K562 (cell line): ENCODE data around the gene PITPNC1. TPM values are rescaled to one million over a fixed set of nuclear protein-coding genes. Genes with fewer than 3 reads are reported as not detected.
"Not testable (repeated sequence)": the region's sequence is repeated elsewhere in the genome, so short reads cannot be mapped to it uniquely, and the experiment has no call there.

Experiments
- ATAC-seq: fragments of 200-7000 bp; cut with Tn5 transposase; 3 replicates; pipeline ENCODE4 v1.9.1; 2020; ENCODE audit warnings: moderate library complexity
- BruUV-seq: library from RNA; stranded (reverse); fragments of 400-500 nt; replicated peaks from 2 replicates; lab custom pipeline; 2021; lab: Mats Ljungman, UMichigan
- CTCF ChIA-PET: fragments of 300-600 bp; formaldehyde crosslinking; extraction: SDS; loops from one replicate; lab custom pipeline; 2021; ENCODE audit warnings: low intra/inter-chr PET ratio; lab: Yijun Ruan, JAX
- POLR2A ChIA-PET: fragments of 300-600, 350-650 bp; sonication (Branson Sonifier 250); formaldehyde crosslinking; extraction: SDS; loops from one replicate; lab custom pipeline; 2021; ENCODE audit warnings: antibody characterized with exemption, inconsistent platforms; lab: Yijun Ruan, JAX
- DNase-seq, 4 experiments: peaks; one replicate each; pipeline versions ENCODE4 v3.0.0 to v3.0.0-alpha.2; 2011 to 2018; ENCODE audit warnings: low spot score in 3 of 4, mixed read lengths in 3 of 4; ENCODE audit errors: extremely low read depth in 1 of 4
- FAIRE-seq: peaks from 2 replicates; lab custom pipeline; 2011; peaks lifted over from hg19 to GRCh38; lab: Jason Lieb, UNC
- H2AFZ ChIP-seq: 2 replicates; pipeline ENCODE4 v1.6.0; 2011; ENCODE audit warnings: low read depth, low read length, control low read depth, inconsistent platforms
- H3K27ac ChIP-seq: fragments of 200-600 bp; 3 replicates; pipeline ENCODE4 v1.8.0; 2011; ENCODE audit warnings: low read depth, mild to moderate bottlenecking, control low read depth, inconsistent platforms, low read length, moderate library complexity, mixed read lengths; ENCODE audit errors: extremely low read depth
- H3K27me3 ChIP-seq, 2 experiments: fragments of 300-600 bp in 1 of 2; 2 replicates in 1 of 2; 3 replicates in 1 of 2; pipeline versions ENCODE4 v1.6.0 to v1.8.0; 2011; ENCODE audit warnings: inconsistent platforms in 2 of 2, low read length in 2 of 2, mild to moderate bottlenecking in 1 of 2, mixed read lengths in 1 of 2, moderate library complexity in 1 of 2; ENCODE audit not compliant: control insufficient read depth in 2 of 2, insufficient read depth in 2 of 2
- H3K36me3 ChIP-seq: fragments of 300-600 bp; 3 replicates; pipeline ENCODE4 v1.8.0; 2011; ENCODE audit warnings: mild to moderate bottlenecking, low read length, inconsistent platforms; ENCODE audit not compliant: control insufficient read depth, insufficient read depth
- H3K4me1 ChIP-seq, 2 experiments: fragments of 200-600 bp in 1 of 2; replicated peaks in 1 of 2; 2 replicates in 1 of 2; 3 replicates in 1 of 2; pipeline versions ENCODE4 v1.5.1 to v1.8.0; 2011; ENCODE audit warnings: inconsistent platforms in 2 of 2, low read length in 2 of 2, mild to moderate bottlenecking in 1 of 2, mixed read lengths in 1 of 2, moderate library complexity in 1 of 2; ENCODE audit not compliant: control insufficient read depth in 2 of 2, insufficient read depth in 2 of 2
- H3K4me2 ChIP-seq: 2 replicates; pipeline ENCODE4 v1.6.1; 2011; ENCODE audit warnings: low read length, control low read depth, inconsistent platforms, mixed read lengths; ENCODE audit not compliant: insufficient read depth
- H3K4me3 ChIP-seq: fragments of 200-600 bp; sonication (generic), shearing (Covaris generic); 2 replicates; pipeline ENCODE4 v1.5.1; 2016; ENCODE audit warnings: control low read depth, inconsistent platforms
- H3K79me2 ChIP-seq: fragments of 200-600 bp; 3 replicates; pipeline ENCODE4 v1.8.0; 2011; ENCODE audit warnings: low read length, inconsistent platforms; ENCODE audit not compliant: control insufficient read depth, insufficient read depth
- H3K9ac ChIP-seq, 2 experiments: 2 replicates each; pipeline versions ENCODE4 v1.6.0 to v1.6.1; 2011; ENCODE audit warnings: low read depth in 2 of 2, low read length in 2 of 2, control low read depth in 1 of 2, inconsistent platforms in 1 of 2, mild to moderate bottlenecking in 1 of 2, mixed read lengths in 1 of 2; ENCODE audit not compliant: insufficient read depth in 1 of 2
- H3K9me1 ChIP-seq: one replicate; pipeline ENCODE4 v1.6.0; 2011; ENCODE audit warnings: inconsistent platforms, mild to moderate bottlenecking, low read length, moderate library complexity; ENCODE audit not compliant: control insufficient read depth, insufficient read depth
- H3K9me3 ChIP-seq: replicated peaks from 2 replicates; pipeline ENCODE4 v1.5.1; 2011; ENCODE audit warnings: low read depth, low read length, inconsistent platforms; ENCODE audit not compliant: control insufficient read depth, insufficient read depth
- H4K20me1 ChIP-seq: replicated peaks from 2 replicates; pipeline ENCODE4 v1.6.1; 2011; ENCODE audit warnings: low read length, inconsistent platforms, mixed read lengths; ENCODE audit not compliant: control insufficient read depth, insufficient read depth
- ILK ChIP-seq: fragments of 450-650 bp; IDR thresholded peaks from 2 replicates; pipeline ENCODE4 v1.6.1; 2016; ENCODE audit warnings: missing genetic modification characterization, low read depth, mild to moderate bottlenecking, missing compliant biosample characterization, moderate library complexity, borderline replicate concordance
- JUNB ChIP-seq: fragments of 450-650 bp; formaldehyde crosslinking; conservative IDR thresholded peaks from 2 replicates; pipeline ENCODE4 v1.4.0; 2020; ENCODE audit warnings: mild to moderate bottlenecking
- KDM4B ChIP-seq, 2 experiments: fragments of 450-650 bp in 1 of 2; sonication (generic) in 1 of 2; IDR thresholded peaks; 2 replicates each; pipeline ENCODE4 v1.6.1; 2016 to 2017; ENCODE audit warnings: borderline replicate concordance in 2 of 2, antibody characterized with exemption in 1 of 2, low read depth in 1 of 2, mild to moderate bottlenecking in 1 of 2
- ZNF121 ChIP-seq: sonication (generic); formaldehyde crosslinking; conservative IDR thresholded peaks from 2 replicates; pipeline ENCODE4 v1.8.0; 2022; ENCODE audit warnings: missing genetic modification reagents
- ZNF232 ChIP-seq: sonication (generic); formaldehyde crosslinking; IDR thresholded peaks from 2 replicates; pipeline ENCODE4 v1.8.0; 2022; ENCODE audit warnings: mild to moderate bottlenecking, missing genetic modification reagents
- WGBS: fragments of 100-300 bp; shearing (Covaris generic); methylation state at CpG from one replicate; pipeline ENCODE4 v1.1.6; 2016; ENCODE audit warnings: low coverage, mixed read lengths; ENCODE audit not compliant: insufficient coverage; ENCODE audit errors: missing lambda C conversion rate; 5-methylcytosine and 5-hydroxymethylcytosine counted together
- in situ Hi-C: fragments of 300-500 bp; cut with MboI; formaldehyde crosslinking; loops from 4 replicates; pipeline ENCODE4 v1.15.0; 2018; ENCODE audit warnings: inconsistent platforms, mixed read lengths
- intact Hi-C: fragments of 100-400 bp; cut with micrococcal nuclease; formaldehyde crosslinking; loops from 2 replicates; pipeline ENCODE4 v1.14.2; 2022
- polyA plus RNA-seq, 8 experiments: library from polyadenylated mRNA; depleted of rRNA in 4 of 8; stranded (reverse) in 5 of 8; unstranded in 3 of 8; fragments of >200 nt; fragmentation: Nextera tagmentation in 2 of 8; fragmentation: Illumina TruSeq in 1 of 8; extraction: Ambion mirVana in 2 of 8; extraction: Trizol in 1 of 8; gene quantifications; 2 replicates each; pipeline versions ENCODE4 v1.2.1 to v1.2.3, GENCODE V29; 2011 to 2014; ENCODE audit warnings: inconsistent platforms in 1 of 8, missing spikeins in 1 of 8
- total RNA-seq, 7 experiments: library from RNA; depleted of rRNA in 6 of 7; stranded (reverse); fragments of >200 nt in 6 of 7; fragmentation: Illumina TruSeq in 2 of 7; extraction: Trizol in 2 of 7; gene quantifications; 2 replicates each; pipeline versions ENCODE4 v1.2.1 to v1.2.3, GENCODE V29; 2011 to 2021; ENCODE audit warnings: low replicate concordance in 1 of 7
- TF ChIP-seq, protein P1 (sequence below), 3 experiments: fragments of 200-800 bp in 1 of 3; fragments of 250-450 bp in 1 of 3; fragments of 450-650 bp in 1 of 3; sonication (Bioruptor Pico) in 1 of 3; sonication (Bioruptor generic) in 1 of 3; formaldehyde crosslinking in 1 of 3; IDR thresholded peaks; 2 replicates each; pipeline versions ENCODE4 v1.6.1 to v1.8.0; 2016 to 2022; ENCODE audit warnings: mild to moderate bottlenecking in 2 of 3, missing genetic modification characterization in 2 of 3, missing compliant biosample characterization in 1 of 3, moderate library complexity in 1 of 3
- TF ChIP-seq, protein P2 (sequence below): fragments of 250-450 bp; sonication (Bioruptor Pico); IDR thresholded peaks from 2 replicates; pipeline ENCODE4 v1.8.0; 2021; ENCODE audit warnings: moderate library complexity, mild to moderate bottlenecking, inconsistent platforms

The PITPNC1 gene
- total and polyA plus RNA-seq, 9 of the 15 experiments (the other 6 are each of a cell fraction or from before 2014, with no cell fraction given) = 0.11 to 1.1 (median 0.65) TPM

DNA sequence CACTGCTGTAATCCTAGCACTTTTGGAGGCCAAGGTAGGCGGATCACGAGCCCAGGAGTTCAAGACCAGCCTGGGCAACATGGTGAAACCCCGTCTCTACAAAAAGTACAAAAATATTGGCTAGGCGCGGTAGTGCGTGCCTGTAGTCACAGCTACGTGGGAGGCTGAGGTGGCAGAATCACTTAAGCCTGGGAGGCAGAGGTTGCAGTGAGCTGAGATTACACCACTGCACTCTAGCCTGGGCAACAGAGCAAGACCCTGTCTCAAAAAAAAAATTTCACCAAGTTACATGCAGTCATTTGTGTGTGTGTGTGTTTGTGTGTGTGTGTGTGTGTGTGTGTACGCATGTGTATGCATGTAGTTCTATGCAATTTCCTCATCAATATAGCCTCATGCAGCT lies 325.8 kb downstream of the PITPNC1 start:
- H3K9me1 ChIP-seq, H3K4me3 ChIP-seq, H3K4me2 ChIP-seq, H3K4me1 ChIP-seq, BruUV-seq, H3K9ac ChIP-seq, H3K79me2 ChIP-seq, H3K27ac ChIP-seq, ATAC-seq, H3K9me3 ChIP-seq, CTCF ChIA-PET, H4K20me1 ChIP-seq, FAIRE-seq, in situ Hi-C loops, DNase-seq, H2AFZ ChIP-seq, intact Hi-C loops, H3K36me3 ChIP-seq: not testable (repeated sequence)
- WGBS = 16% methylated on average over 8 of the region's 8 CpGs
- TF ChIP-seq ZNF121 = peak; percentile 27; the same call in 1 of the 2 replicates
- POLR2A ChIA-PET = interaction anchor here (0.6 kb wide), 1 partner anchor 211 kb away, joined by 3 read pairs; no protein-coding TSS in a partner anchor
- H3K27me3 ChIP-seq = peaks cover 14 to 16% of the 10 kb centered on the region in 2 experiments

DNA sequence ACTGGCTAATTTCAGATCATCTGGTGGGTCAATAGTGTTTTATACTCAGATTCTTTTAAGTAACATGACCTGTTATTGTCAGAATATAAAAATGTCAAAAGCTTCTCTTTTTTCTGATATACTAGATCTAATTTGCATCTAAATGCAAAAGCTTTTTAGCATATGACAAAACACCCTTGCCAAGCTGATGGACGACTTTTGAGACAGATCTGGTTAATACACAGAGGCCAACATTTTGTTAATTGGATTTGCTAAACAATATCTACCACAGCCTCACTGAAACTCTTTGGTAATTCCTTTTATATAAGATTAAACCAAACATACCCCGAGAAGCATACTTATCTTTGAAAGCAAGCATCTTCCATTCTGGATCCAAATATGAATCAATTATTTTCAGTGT lies 330.4 kb downstream of the PITPNC1 start:
- H4K20me1 ChIP-seq = no peaks in the 10 kb centered on the region
- no peak overlapping the region for H3K27ac ChIP-seq
- DNase-seq = no peak
- ChIA-PET CTCF (no interaction called here), POLR2A (interaction anchor here (1.1 to 1.6 kb wide), 3 partner anchors 8 to 14 kb away, joined by 4 to 6 read pairs (median 4); no protein-coding TSS in a partner anchor)
- no peak for ATAC-seq
- in situ Hi-C loops = no loop called here
- no peaks in the 10 kb centered on the region for H3K36me3 ChIP-seq
- 11% methylated on average over 2 of the region's 2 CpGs for WGBS
- no peak for FAIRE-seq
- no peak overlapping the region for H2AFZ ChIP-seq
- no peaks in the 10 kb centered on the region; a peak in 1 of 5 replicates for H3K27me3 ChIP-seq
- H3K79me2 ChIP-seq = no peaks in the 10 kb centered on the region
- BruUV-seq = no TSS peak
- no peak overlapping the region for H3K9ac ChIP-seq
- no peaks in the 10 kb centered on the region for H3K9me3 ChIP-seq
- no peak overlapping the region for H3K4me2 ChIP-seq
- no peaks in the 10 kb centered on the region for H3K9me1 ChIP-seq
- intact Hi-C loops = no loop called here
- no peak overlapping the region for H3K4me3 ChIP-seq
- H3K4me1 ChIP-seq = peaks cover 5 to 7% of the 10 kb centered on the region in 2 experiments; a peak in 4 of 5 replicates
- no peak for TF ChIP-seq KDM4B (IDR thresholded peaks at IDR 0.05; ENCODE audit: borderline replicate concordance in 2 of 2, low read depth in 1 of 2)
- no peak for TF ChIP-seq JUNB (CRISPR knock-in tag)
- TF ChIP-seq ILK = no peak
- TF ChIP-seq, protein P1, sequence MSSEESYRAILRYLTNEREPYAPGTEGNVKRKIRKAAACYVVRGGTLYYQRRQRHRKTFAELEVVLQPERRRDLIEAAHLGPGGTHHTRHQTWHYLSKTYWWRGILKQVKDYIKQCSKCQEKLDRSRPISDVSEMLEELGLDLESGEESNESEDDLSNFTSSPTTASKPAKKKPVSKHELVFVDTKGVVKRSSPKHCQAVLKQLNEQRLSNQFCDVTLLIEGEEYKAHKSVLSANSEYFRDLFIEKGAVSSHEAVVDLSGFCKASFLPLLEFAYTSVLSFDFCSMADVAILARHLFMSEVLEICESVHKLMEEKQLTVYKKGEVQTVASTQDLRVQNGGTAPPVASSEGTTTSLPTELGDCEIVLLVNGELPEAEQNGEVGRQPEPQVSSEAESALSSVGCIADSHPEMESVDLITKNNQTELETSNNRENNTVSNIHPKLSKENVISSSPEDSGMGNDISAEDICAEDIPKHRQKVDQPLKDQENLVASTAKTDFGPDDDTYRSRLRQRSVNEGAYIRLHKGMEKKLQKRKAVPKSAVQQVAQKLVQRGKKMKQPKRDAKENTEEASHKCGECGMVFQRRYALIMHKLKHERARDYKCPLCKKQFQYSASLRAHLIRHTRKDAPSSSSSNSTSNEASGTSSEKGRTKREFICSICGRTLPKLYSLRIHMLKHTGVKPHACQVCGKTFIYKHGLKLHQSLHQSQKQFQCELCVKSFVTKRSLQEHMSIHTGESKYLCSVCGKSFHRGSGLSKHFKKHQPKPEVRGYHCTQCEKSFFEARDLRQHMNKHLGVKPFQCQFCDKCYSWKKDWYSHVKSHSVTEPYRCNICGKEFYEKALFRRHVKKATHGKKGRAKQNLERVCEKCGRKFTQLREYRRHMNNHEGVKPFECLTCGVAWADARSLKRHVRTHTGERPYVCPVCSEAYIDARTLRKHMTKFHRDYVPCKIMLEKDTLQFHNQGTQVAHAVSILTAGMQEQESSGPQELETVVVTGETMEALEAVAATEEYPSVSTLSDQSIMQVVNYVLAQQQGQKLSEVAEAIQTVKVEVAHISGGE (CRISPR knock-in tag; IDR thresholded peaks at IDR 0.05) = no peak
- TF ChIP-seq, protein P2, sequence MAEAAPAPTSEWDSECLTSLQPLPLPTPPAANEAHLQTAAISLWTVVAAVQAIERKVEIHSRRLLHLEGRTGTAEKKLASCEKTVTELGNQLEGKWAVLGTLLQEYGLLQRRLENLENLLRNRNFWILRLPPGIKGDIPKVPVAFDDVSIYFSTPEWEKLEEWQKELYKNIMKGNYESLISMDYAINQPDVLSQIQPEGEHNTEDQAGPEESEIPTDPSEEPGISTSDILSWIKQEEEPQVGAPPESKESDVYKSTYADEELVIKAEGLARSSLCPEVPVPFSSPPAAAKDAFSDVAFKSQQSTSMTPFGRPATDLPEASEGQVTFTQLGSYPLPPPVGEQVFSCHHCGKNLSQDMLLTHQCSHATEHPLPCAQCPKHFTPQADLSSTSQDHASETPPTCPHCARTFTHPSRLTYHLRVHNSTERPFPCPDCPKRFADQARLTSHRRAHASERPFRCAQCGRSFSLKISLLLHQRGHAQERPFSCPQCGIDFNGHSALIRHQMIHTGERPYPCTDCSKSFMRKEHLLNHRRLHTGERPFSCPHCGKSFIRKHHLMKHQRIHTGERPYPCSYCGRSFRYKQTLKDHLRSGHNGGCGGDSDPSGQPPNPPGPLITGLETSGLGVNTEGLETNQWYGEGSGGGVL (CRISPR knock-in tag) = no peak
- TF ChIP-seq ZNF232 (CRISPR knock-in tag) = no peak
